GM18507 (cell line): ENCODE results near the gene ANXA7.

Experiments
- DNase-seq: peaks from one replicate; pipeline ENCODE4 v3.0.0; 2011; ENCODE audit warnings: low read depth; ENCODE audit not compliant: insufficient read length; ENCODE audit errors: extremely low spot score
- FAIRE-seq: peaks from 2 replicates; lab custom pipeline; 2011; peaks lifted over from hg19 to GRCh38; lab: Jason Lieb, UNC

Gene ANXA7

DNA sequence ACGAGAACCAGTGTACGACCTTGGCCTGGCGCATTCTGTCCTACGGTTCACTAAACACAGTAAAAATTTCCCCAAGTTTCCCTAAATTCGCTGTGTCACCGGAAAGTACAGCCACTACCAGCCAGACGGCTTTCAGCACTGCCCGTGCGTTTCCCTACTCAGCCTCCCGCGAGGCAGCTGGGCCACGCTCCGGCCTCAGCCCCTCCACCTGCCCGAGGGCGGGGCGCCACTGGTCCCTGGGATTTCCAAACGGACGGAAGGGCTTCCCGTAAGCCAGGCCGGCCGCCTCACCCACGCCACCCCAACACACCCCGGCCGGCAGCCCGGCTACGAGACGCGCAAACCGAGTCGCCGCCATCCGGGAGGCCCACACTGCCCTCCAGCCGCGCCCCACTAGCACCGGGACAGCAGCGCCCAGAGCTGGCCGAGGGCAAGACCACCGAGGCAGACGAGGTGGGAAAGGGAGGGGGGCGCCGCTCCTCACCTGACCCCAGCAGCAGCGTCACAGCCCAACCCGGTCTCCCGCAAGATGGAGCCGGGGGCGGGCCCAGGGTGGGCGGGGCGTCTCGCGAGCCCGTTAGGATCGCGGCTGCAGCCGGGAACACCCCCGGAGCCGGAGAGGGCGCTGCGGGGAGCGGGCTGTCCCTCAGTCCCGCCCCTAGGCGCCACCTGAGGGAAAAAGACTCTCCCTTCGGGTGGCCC lies at the start of gene ANXA7:
Gene ANXA7, minus strand, starts transcription at position 531 of the 702 bp plus-strand sequence. CDS start 13,202 bp downstream, outside the sequence.
- FAIRE-seq (peak; percentile 76), DNase-seq (peak; percentile 91)

DNA sequence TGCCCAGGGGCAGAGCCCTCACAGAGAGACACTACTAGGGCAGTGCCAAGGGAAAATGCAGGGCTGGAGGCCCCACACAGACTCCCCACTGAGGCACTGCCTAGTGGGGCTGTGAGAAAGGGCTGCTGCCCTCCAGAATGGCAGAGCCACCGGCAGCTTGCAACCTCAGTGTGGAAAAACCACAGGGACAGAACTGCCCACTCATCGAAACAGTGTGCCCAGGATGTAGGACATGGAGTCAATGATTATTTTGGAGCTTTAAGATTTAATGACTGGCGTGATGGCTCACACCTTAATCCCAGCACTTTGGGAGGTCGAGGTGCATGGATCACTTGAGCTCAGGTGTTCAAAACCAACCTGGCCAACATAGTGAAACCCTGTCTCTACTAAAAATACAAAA lies 47.0 kb upstream of the ANXA7 start:
- DNase-seq, result no peak
- FAIRE-seq, result no peak

DNA sequence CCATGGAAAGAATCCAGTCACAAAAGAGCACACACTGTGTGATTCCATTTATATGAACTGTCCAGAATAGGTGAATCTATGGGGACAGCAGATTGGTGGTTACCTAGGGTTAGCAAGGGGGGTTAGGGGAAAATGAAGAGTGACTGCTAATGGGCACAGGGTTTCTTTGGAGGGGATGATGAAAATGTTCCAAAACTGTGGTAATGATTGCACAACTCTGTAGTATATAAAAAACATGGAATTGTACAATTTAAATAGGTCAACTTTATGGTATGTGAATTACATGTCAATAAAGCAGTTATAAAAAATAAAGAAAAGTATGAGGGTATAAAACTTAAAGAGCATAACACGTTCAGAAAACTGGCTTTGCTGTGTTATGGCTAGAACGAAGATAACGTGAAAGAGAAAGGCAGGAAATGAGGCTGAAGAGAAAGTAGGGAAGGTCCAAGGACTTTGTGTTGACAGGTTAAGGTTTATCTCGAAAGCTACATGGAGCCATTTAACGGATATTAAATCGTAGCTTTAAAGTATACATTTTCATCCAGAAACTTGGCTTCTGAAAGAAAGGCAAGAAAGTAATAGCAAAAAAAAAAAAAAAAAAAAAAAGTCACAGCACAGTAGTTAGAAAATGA lies 45.9 kb upstream of the ANXA7 start:
- no peak for DNase-seq

DNA sequence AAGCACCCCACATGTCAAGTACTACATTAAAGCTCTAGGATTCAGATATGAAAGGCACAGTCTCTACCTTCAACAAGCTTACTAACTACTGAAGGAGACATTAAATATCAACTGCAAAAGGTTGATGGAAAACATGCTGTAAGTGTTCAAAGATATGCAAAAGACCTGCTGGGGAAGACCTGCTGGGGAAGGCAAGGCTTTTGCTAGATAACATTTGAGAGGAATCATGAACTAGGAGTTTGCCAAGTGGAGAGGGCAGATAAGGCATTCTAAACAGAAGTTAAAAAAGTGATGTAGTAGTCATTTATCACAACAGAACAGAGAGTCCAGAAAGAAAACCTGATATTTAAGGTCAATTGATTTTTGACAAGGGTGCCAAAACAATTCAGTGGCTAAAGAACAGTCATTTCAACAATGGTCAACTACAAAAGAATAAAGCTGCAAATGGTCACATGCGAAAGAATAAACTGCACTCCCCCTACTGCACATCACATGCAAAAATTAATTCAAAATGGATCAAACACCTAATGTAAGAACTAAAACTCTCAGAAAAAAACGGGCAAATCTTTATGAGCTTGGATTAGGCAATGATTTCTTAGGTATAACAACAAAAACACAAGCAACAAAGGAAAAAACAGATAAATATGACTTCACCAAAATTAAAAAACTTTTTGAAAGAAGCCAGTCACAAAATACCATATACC lies 42.5 kb upstream of the ANXA7 start:
- DNase-seq (no peak), FAIRE-seq (no peak)

More for the DNA sequence above, 45.9 kb upstream of the ANXA7 start:
- FAIRE-seq, result no peak

DNA sequence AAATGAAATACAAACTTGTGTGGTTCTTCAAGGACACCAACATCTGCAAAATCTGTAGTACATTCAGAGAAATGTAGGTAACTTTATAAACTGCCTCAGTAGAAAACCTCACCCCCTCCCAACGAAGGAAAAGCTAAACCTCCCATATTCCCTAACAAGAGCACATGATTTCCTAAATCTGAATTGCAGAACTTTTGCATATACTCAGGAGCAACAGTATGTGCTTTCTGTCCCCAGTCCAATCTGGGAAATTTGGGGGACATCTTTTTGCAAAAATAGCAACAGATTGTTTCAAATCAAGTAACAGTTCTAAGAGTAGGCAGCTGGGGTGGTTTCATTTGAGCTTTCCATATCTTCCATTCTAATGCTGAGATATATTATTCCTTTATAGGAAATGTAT lies 35.3 kb upstream of the ANXA7 start:
- FAIRE-seq (no peak), DNase-seq (no peak)

DNA sequence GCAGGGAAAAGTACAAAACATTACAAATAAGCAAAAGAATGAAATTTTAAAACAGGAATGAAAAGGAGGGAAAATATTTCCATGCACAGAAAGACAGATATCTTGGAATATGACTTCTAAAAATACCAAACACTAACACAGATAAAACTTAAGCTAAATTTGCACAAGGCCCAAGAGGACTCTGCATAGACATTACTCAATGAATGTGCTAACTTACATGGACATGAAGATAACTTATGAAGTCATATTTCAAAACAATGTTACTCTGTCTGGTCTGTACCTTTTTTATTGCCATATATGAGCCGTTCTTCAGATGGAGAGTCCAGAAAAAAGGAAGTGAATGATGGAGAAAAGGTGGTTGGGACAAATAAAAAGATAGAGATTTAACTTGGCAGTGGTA lies 34.5 kb upstream of the ANXA7 start:
- DNase-seq (no peak), FAIRE-seq (no peak)

DNA sequence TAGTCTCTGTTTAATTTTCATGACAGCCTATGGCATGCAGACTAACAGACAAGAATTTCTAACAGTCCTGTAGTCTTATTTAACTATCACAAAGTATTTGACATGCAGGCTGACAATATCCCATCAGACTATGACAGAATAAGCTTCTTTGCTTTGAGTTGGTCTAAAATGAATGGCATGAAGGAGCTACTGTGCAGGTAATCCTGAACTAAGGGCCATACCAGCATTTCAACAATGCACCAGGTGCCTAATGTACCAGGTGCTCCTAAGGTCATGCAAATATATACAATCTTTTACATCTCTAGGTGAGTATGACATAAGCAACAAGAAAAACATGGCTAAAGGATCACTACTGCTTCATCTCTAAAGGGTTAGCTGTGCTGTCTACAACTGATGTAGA lies 33.1 kb upstream of the ANXA7 start:
- DNase-seq, result no peak
- FAIRE-seq, result no peak

DNA sequence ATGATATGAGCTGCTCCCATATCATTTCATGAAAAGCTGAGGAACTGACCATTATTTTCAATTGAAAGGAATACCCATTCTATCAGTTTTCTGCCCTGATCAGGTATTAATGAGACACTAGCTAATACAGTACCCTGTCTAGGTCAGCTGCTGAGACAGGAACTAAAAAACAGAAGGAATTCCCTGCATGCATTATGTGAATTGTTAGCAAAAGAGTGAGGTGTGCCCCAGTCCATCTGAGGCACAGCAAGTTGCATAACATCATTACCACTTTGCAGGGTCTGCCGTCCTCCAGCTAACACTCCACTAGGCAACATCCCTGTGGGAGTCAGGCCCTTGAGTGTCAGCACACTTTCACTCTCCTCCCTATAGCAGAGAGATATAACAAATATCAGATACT lies 30.6 kb upstream of the ANXA7 start:
- no peak for DNase-seq
- FAIRE-seq, result no peak

DNA sequence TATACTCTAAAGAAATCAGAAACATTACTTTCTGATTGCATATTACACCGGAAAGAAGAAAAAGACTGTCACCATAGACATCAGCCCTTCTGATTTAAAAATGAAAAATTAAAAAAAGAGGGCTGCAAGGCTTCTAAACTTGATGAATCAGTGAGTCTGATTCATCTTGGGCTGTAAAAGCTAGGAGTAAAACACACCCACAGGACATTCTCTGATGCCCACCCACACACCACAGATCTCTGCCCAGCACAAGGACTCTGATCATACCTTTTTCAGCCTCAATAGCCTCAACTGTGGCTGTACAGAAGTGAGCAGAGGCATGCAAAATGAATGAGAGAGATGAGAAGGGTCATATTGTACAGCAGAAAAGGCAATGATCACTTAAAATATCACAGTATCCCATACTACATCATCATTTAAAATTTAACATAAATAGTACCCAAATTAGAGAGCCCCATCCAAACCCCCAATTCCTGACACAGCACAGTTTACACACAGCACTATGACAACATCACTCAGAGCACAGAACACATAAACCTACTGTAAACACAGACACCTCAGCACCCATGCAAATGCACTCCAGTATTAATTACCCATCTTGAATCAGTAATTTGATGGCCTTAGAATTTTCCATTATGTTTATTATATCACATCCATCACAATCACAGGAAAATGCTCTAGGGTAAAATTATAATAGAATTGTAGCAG lies 25.9 kb upstream of the ANXA7 start:
- DNase-seq, result no peak
- FAIRE-seq, result no peak

DNA sequence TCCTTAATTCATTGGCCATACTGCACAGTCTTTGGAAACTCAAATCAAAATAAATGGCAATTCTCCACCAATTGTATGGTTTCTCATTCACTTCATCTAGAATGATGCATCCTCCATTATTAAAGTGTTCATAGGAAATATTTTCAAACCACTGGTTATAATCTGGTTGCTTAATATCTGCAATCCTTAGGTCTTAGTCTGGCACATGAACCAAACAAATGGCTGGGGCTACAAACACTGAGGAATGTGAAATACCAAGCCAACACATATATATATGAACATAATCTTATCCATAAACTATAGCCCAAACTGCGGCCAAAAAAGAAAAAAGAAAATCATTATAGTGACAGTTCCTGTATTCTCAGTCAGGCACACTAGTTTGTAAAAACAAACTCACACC lies 25.2 kb upstream of the ANXA7 start:
- DNase-seq (no peak), FAIRE-seq (no peak)

DNA sequence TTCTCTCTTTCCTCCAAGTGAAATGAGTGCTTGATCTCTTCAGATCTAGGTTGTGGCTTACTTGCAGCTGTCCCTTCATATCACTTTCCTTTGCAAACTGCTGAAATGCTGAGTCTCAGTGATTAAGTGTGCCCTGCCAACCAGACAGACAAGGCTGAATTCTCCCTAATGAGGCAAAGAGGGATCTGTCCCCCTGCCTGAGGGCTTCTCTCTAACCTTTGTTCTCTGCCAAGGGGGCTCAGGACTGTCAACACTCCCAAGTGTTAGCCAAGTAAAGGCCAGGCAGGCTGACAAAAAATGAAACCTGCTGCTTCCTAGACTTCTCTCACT lies 19.6 kb upstream of the ANXA7 start, which contains the start of gene MSS51:
Gene MSS51, minus strand, starts transcription at position 24 of the 330 bp plus-strand sequence. CDS start 5,277 bp downstream, outside the sequence.
- FAIRE-seq (no peak), DNase-seq (no peak)

DNA sequence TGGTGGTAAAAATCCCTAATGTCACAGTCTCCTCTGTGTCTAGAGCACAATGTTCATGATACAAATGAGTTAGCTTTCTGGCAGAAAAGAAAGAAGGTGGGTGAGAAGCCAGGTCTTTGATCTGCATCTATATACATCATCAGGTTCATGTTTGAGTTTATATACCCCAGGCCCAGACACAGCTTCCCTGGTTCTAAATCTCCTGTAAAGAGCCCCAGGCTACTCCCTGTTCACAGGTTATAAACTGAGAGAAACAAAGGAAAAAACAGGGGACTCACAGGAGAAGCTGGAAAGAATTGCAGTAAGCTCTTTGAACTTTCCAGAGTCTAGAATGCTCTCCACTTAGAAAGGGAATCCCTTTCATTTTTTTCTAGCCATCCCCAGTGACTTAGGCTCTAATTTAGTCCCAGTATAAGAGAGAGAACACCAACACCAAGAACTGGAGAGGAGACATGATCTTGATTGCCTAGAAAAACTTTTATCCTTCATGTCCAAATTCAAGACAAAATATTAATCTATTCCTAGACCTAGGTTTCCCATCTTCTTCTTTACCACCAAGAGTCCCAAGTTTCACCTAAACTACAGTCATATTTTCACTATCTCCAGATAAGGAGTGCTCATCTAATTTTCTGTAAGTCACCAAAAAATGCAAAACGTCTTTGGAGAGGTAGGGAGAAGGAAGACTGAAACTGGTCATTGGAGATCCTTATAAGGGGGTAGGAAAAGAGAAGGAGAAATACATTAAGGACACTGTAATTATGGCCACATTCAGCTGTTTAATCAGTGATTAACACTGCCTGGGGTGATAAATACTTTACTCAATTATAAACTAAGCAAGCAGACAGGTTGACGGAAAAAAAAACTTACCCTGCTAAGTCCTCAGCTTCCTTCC lies 19.0 kb upstream of the ANXA7 start:
- FAIRE-seq, result no peak
- DNase-seq, result no peak

DNA sequence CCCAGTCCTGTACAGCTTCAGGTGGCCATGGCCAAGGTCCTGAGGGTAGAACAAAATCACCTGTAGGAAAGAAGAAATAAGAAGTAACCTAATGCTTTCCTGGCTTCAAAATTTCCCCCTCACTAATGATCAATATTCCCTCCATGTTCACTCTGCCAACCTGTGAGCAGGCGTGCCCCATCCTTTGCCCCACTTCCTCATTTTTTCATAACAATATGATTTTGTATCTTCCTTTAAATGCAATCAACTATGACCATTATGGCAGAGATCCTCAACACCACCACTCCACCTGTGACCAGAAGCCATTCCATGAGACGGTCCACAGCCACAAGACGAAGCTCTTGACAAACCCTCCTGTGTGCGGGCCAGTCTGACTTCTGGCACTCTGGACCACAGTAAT lies 12.5 kb upstream of the ANXA7 start:
- no peak for FAIRE-seq
- DNase-seq, result no peak

DNA sequence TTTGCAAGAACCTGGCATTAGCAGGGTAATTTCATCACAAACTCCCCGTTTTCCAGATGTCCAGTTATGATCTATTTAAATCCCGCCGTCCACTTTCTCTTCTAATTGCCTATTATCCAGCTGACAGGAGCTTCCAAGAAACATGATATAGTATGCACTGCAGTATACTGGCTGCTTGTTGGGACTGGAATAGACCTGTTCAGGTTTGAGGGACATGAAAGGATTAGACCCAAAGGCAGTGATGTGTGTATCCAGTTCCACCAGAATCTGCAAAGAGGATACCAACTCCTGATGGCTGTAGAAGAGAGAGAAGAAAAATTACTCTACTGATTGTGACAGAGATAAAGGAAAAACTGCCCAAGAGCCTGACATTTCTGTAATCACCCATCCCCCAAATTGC lies 10.6 kb upstream of the ANXA7 start:
- no peak for FAIRE-seq
- DNase-seq, result no peak

DNA sequence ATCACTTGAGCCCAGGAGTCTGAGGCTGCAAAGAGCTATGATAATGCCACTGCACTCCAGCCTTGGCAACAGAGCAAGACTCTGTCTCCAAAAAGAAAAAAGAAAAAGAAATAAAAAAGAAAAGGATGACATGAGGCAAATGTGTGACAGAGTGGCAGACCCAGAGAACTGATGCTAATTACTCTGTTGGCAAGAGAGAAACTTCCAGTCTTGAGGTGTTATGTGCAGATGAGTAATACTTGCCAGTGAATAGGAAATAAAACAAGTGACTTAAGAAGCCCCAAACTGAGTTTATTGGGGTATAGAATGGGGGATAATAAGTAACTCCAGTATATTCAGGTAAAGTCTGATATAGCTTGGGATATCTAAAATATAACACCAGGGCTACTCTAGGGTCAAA lies 9.5 kb upstream of the ANXA7 start:
- FAIRE-seq, result no peak
- no peak for DNase-seq

DNA sequence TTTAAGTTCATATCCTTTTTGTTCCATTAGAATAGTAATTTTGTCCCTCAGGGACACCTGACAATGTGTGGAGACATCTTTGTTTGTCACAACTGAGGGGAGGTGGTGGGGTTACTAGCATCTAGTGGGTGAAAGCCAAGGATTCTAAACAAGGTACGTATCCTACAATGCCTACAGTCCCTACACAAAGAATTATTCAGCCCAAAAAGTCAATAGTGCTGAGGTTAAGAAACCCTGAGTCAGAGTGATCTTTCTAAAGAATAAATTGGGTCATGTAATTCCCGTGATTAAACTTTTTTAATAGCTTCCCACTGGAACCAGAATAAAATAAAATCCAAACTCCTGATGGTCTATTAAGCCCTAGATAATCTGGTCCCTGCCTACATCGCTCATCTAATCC lies 2.7 kb upstream of the ANXA7 start:
- DNase-seq (no peak), FAIRE-seq (no peak)

DNA sequence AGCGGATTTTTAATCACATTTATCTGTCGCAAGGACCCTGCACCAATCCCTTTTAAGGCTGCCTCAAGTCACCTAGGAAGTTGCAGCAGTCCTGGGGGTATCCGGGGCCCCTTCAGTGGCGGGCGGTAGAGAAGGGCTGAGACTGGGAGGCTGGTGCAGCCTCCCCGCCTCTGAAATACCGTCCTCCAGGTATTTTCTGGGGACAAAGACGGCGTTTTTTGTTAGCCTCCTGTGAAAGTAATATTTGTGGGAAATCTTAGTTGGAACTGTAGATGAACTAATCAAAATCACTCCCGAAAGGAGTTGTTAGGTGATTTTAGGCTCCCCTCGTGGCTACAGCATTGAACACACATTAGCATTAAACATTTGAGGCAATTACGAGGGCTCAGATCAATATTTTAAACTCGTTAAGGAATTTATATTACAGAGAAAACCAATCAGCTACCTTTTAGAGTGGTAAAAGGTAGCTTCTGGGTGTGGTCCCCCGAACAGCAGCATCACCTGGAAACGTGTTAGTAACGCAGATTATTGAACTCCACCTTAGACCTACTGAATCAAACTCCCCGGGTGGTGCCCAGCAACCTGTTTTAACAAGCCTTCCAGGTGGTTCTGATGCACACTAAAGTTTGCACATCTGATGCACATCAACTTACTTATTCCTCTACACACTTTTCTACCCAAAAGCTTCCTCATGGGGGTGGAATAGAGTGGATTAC lies 530 bp upstream of the ANXA7 start:
- FAIRE-seq (no peak), DNase-seq (no peak)

DNA sequence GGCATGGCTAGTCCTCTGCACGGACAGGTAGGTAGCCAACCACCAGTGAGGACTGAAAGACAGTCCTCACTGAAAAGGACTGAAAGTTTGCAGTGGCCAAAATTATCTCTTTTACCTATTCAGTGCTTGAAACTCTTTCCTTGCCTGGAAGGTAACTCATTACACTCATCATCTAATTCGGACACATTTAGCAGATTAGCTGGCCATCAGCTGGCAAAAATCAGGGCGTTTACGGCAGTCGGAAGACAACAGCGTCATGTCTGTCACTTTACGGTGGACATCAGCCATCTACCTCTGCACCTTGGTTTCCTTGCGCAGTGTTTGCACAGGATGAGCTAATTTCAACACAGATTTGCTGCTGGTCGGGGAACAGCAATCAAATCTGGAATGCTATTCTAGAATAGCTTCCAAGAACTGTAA lies 740 bp downstream of the ANXA7 start:
- FAIRE-seq (peak; percentile 51), DNase-seq (peak; percentile 15)

DNA sequence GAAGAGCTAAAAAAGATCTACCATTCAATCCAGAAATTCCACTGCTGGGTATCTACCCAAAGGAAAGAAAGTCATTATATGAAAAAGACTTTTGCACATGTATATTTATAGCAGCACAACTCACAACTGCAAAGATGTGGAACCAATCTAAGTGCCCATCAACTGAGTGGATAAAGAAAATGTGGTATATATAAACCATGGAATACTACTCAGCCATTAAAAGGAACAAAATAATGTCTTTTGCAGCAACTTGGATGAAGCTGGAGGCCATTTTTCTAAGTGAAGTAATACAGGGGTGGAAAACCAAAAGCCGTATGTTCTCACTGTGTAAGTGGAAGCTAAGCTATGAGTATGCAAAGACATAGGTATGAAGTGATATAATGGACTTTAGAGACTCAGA lies 3.0 kb downstream of the ANXA7 start:
- FAIRE-seq (no peak), DNase-seq (no peak)
